ENCODE measurements around the gene PLXND1.

Gene PLXND1

GRCh38 chr3:129583289-129583688 is 23.2 kb downstream of the PLXND1 start:
- no peak for DNase-seq (ENCODE audit: low read depth)

- DNase-seq (ENCODE audit: low read depth): no peak
Measured at GRCh38 chr3:129582799-129583198, 23.7 kb downstream of the PLXND1 start.

DNA sequence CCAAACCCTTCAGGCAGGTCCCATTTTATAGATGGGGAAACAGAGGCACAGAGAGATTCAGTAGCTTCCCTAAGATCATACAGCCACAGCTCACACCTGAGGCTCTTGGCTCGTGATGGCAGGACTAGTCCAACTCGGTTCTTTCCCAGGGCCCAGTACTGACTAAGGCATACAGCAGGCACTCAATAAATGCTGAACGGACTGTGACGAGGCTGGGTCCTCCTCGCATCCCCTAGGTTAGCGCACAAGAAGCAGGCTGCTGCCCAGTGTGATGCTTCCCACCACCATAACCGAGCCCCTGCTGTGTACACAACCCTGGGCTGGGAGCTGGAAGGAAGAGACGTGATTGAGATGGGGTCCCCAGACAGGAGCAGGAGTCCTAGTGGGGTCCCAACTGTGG is 24.9 kb downstream of the PLXND1 start:
- no peak for DNase-seq (ENCODE audit: low read depth)

DNA sequence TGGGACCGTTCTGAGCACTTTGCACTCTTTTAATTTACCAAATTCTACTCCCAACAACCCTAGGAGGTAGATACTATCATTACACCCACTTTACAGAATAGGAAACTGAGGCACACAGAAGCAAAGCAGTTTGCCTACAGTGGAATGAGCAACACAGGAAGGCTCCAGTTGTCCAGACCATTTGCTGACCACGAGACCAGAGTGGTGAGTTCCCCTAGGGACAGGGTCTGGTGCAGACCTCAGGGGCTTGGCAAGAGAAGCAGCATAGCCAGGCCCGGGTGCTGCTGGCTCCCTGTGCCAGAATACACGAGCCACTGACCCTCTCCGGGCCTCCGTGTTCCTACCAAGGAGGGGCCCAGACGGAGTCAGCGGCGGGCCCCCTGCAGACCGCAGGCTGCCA is 26.5 kb downstream of the PLXND1 start:
- DNase-seq (ENCODE audit: low read depth): no peak

DNA sequence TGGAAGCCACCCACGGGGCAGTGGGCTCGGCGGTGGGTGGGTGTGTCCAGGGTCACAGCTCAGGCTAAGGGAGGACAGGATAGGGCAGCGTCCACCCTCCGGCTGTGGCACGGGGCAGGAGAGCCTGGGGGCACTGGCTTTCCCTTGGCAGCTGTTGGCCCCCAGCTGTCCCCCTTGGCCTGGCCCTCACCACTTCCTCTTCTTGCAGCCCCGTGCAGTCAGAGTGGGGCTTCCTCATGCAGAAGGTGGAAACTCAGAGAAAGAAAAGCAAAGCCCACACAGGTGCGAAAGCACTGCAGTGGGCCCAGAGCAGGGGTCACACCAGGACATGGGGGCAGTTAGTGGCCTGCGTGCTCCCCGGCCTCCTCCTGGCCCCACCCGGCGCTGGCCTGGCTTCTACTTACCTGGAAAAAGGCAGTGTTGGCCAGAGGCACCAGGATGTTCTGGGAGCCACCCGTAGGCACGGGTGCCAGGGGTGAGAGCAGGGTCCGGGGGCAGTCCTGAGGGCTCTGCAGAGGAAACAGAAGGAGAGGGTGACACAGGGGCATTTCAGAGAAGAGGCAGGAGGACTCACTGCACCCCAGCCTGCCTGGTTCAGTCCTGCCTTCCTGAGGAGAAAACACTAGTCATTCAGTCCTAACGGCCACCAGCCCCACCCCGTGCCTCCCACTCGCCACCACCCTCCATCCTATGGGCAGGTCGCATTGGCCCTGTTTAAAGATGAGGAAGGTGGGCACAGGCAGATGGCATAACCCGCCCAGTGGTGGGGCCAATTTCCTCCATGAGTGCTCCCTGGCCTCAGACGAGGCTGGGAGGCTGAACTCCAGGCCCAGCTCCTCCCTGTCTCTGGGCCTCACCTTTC is 28.3 kb downstream of the PLXND1 start:
- DNase-seq (ENCODE audit: low read depth): no peak

- peak; percentile 42 for DNase-seq (ENCODE audit: low read depth)
Measured at GRCh38 chr3:129577366-129577765, 29.1 kb downstream of the PLXND1 start.

DNA sequence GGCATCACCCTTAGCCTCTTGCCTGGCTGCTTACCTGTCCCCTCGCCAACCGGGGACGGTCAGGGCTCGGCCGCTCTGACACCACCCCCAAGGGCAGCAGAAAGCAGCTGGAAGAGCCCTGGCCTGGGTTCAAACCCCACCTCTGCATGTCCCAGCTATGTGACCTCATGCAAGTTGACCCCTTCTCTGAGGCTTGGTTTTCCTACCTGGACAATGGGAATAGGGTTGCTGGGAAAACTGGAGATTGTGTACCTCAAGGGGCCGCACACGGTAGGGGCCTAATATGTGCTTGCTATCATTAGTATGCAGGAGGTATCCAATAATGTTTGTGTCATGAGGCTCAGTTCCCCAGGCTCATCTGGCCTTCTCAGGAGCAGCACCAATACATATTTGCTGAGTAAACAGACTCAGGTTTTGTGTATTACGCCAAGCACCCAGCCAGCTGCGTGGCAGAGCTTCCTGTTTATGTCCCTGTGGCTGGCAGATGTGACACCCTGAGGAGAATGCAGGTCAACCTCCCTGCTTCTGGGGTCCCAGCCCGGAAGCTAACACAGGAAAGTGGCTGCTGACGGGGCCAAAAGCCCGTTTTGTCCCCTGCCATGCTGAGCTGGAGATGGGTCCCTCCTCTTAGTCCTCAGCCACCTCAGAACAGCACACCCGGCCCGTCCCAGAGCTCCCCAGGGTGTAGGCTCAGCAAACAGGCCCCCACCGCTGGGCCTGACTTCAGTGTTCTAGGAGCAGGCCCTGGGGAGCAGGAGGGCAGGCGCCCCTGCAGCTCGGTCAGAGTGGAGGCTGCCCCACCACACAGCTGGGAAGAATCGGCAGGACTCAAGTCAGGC is 29.7 kb downstream of the PLXND1 start:
- DNase-seq (ENCODE audit: low read depth): no peak

DNA sequence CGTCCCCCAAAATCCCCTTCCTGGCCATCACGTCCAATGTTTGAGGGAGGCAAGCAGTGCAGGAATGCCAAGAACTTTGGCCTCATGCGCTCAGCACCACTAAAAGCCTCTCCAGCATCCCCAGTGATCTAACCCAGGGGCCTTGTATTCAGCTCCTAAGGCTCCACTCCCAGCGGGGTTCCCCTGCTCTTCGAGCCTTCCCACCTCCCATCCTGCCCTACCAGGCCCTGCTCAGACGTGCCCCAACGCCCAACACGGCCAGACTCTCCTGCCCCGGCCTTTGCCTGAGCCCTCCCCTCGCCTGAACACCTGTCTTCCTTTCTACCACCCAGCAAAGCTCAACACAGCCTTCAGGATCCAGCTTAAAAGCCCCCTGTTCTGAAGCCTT is 30.5 kb downstream of the PLXND1 start:
- DNase-seq (ENCODE audit: low read depth): no peak

DNA sequence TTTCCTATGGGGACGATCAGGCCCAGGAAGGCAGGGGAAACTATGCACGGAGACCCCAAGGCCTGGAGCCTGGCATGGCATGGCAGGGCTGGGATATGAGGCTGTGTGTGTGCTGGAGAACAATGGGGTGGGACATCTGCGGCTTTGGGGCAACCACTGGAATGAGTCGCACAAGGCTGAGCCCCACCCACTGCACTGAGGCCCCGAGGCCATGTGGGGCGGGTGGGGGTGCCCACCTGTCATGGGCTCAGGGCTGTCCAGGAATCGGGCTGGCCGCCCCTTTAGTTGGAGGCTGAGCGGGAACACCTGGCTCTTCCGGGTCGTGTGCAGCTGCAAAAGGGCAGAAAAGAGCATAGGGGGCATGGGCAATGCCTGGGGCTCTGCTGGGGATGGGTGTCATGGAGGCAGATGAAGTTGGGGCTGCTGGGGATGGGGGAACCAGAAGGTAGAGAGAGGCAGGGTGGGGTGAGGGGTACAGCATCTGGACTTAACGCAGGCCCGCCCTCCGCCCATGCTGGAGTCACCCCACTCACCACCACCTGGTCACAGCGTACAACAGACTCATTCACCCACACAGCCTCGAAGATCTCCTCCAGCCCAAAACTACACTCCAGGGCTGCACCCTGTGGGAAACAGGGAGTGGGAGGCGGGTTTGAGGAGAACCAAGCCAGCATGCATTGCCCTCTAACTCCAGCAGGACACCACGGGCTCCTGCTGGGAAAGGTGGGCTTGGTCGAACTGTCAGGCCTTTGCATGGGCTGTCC is 31.1 kb downstream of the PLXND1 start:
- DNase-seq (ENCODE audit: low read depth): no peak

- DNase-seq (ENCODE audit: low read depth): no peak
Measured at GRCh38 chr3:129574206-129574605, 32.3 kb downstream of the PLXND1 start.

GRCh38 chr3:129573493-129573892 is 33.0 kb downstream of the PLXND1 start:
- DNase-seq (ENCODE audit: low read depth): no peak

- DNase-seq (ENCODE audit: low read depth): no peak
Measured at GRCh38 chr3:129572603-129573002, 33.9 kb downstream of the PLXND1 start.

DNA sequence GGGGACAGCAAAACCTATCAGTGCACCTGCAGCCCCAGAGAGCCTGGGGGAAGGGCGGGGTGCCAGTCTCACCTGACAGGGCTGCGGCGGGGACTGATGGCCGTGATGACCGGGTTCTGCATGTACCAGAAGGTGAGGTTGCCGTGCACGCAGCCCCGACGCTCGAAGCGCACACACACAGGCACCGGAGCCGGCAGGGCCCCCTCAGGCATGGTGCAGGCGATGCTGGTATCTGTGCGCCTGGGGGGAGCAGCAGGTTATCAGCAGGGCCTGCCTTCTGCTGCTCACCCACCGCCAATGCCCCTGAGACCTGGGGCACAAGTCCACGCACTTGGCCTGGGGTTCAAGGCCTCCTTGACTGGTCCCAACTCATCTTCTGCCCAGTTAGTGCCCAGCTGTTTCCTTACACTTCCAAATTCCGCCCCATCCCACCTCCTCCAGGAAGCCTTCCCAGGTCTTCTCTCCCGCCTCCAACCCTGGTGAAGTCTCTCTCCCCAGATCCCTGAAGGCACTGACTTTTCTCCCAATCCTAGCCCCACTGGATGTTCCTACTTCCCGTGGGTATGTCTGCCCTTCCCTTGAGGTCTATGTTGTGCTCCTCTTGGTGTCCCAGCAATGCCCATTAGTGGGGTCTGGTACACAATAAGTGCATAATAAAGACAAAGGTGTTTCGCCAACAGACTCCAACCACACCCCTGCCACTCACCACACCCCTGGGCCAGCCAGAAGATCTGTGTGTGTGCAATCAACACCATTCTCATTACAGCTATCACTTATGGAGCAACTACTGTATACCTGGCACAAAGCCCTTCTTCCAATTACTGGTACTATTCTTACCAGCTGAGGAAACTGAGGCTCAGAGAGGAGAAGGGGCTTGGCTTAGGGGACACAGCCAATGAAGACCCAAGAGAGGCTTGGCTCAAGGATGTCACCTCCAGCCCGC is 34.6 kb downstream of the PLXND1 start:
- DNase-seq (ENCODE audit: low read depth): no peak

DNA sequence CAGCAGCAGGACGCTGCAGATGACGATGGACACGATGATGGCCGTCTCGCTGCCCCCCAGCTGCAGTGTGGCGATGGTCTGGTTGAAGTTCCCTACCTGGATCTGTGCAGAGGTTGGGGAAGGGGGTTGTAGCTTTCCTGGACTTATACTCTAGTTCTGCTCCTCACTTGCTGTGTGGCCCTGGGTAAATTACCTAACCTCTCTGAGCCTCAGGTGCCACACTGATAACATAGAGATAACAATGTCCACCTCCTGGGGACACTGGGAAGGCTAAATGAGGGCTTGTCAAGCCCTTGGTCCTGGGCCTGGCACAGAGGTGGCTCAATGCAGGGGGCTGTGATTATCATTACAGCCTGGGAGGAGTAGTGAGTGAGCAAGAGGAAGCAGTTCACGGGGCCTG is 36.6 kb downstream of the PLXND1 start:
- no peak for DNase-seq (ENCODE audit: low read depth)

GRCh38 chr3:129567939-129568338 is 38.5 kb downstream of the PLXND1 start:
- no peak for DNase-seq (ENCODE audit: low read depth)

GRCh38 chr3:129567176-129567705 is 39.2 kb downstream of the PLXND1 start:
- DNase-seq (ENCODE audit: low read depth): peak; percentile 35

DNA sequence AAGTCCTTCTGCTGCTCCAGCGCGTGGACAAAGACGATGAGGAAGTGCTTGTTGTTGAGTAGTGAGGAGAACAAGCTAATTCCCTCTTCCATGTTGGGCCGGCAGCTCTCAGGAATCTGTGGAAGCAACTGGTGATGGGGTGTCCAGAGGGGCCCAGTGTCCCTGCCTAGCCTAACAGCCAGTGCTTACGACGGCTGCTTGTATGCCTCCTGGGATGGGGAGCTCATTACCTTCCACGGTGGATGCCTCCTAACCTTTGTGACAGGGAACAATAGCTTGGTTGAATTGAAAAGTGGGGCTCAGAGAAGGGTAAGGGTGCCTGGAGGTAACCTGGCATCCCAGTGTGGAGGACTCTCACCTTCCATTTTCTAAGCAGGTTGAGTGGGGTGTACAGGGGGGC is 40.6 kb downstream of the PLXND1 start:
- DNase-seq (ENCODE audit: low read depth): no peak

DNA sequence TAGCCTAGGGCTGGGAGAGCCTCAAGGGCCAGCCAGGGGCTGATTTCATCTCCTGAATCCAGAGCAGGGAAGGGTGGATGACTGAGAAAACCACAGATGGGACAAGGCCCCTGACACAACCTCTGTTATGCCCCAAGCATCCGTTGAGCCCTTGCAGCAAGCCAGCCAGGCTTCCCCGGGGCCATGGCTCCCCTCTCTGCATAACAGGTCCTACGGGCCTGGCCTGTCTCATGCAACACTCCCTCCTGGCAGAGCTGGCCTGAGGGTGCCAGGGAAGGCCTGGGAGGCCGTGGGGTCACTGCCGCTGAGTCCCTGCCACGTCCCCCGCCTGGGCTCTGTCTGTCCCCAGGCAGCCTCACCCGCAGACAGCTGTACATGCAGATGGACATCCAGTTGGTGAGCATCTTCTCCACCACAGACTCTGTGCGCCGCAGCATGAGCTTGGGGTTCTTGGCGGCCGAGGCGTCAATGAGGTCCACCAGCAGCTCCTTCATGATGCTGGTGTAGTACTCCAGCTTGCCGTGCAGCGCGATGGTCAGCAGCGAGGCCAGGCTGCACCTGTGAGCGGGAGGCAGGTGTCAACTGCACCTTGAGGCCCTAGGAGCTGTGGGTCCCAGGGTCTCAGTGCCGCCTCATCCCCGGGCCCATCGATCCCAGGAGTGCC is 41.4 kb downstream of the PLXND1 start:
- DNase-seq (ENCODE audit: low read depth): no peak

DNA sequence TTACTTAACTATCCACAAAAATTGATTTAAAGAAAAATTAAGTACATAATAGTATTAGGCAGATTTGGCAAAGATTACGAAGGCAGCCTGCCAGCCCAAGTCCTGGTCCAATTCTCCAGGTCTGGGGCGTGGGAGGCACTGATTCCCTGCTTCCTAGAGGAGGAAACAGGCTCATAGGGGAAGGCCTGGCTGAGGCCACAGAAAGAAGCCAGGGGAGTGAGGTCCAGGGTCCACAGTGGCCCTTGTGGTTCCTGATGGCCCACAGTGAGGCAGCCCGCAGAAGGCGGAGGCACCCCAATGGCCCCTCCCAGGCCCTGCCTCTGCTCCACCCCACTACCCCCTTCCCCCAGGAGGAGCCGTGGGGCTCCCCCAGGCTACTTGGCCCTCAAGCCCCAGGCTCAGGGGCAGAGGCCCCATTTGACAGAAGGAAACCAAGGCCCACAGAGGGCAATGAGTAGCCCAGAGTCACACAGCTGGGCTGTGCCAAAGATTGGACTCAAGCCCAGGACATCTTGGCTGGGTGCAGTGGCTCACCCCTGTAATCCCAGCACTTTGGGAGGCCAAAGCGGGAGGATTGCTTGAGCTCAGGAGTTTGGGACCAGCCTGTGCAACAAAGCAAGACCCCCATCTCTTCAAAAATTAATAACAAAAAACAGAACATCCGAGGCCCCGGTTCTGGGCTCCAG is 42.5 kb downstream of the PLXND1 start:
- DNase-seq (ENCODE audit: low read depth): peak; percentile 47

DNA sequence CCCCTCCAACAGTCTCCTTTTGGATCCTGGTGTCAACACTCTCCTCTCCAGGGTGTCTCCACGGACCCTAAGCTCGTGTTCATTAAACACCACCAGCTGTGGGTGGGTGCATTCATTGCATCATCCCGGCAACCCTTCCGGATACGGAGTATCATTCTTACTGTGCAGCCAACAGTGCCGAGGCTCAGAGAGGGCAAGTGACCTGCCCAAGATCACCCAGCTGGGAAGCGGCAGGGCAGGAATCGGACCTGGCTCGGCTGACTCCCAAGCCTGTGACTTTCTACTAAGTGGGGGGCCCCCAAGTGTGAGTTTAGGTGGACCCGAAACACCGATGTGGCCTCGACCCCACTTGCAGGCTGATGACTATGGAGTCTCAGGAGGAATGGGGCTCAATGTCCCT is 43.1 kb downstream of the PLXND1 start:
- DNase-seq (ENCODE audit: low read depth): no peak
